Measurements from ENCODE around the gene PITPNB.

PITPNB gene

DNA sequence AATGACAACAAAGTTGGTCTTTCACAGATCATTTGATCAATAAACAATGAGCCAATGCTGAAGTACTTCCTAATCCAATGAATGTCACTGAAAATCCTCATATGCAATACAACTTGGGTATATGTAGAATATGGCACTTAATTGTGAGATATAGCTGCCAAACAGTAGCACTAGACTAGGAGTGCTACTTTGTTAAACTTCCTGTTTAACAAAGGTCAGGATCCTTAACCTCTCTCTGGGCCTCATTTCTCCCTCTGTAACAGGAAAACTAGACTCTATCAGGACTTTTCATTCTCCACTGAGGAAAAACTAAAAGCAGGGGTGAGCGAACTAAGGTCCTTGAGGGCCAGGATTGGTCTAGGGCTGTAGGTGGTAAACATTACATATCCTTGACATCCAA is 56.1 kb downstream of the PITPNB start:
- DNase-seq = no peak

- no peak for DNase-seq
Observed at GRCh38 chr22:27859336-27859735, 59.7 kb downstream of the PITPNB start.

DNA sequence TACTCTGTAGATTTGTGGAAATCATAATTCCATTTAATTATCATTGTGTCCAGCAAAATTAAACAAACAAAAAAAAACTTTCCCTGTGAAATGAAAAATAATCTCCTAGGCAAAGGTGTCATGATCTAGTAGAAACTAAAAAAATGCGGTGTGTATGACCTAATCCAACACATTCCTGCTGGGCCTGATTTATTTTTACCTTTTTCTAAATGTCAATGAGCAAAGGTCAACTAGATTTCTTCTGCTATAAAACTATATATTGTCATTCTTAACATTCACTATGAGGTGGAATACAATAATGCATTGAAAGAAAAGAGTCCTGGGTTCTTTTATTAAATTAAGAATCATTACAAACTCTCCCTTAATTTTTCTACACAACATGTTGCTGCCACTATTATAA is 60.4 kb downstream of the PITPNB start:
- no peak for DNase-seq

DNA sequence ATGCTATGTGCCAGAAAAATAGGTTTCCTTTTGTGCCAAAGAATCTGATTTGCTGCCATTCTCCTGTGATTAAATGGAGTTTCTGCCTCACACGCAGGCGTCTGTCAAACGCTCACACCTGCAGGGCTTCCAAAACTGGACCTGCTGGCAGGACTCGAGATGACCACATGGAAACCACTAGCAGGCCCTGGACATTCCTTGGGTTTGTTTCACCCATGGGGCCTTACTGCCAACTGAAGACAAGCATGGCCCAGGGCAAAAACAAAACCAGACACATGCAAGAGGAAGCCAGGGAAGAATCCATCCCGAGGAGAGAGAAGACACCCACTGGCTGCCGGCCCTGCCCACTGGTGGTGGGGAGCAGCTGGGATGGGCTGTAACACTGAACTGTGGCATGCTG is 61.6 kb downstream of the PITPNB start:
- DNase-seq = no peak

DNA sequence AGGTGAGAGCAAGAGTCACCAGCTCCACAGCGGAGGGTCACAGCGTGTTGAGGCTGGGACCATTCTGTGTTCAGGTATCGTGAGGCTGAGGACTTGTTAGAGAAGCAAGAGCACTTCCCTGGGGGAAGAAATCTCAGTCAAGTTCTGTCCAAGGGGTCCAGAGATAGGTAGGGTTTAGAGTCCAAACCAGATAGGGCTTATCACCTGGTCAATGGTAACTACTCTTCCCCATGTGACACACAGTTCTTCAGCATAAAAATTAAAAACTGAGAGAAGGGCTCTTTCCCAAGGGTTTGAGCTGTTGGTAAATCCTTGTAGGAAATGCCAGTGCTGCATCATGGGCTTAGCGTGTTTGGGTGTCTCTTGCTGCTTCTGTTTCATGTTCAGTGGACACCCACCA is 62.7 kb downstream of the PITPNB start:
- no peak for DNase-seq

DNA sequence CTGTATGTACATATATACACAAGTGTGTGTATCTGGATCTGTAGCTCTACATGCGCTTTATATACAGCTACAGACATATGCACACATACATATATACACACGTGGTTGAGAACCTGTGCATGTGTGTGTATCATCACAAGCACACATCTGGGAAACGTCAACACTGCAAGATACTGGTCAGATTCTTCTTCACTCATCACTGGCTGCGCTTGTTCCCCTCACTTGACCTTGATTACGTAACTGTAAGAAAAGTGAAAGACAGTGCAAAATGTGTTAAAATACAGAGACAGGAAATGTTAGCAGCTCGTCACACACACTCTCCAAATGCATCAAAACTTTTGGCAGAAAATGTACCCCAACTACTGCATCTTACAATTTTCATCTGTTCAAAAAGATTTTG is 65.6 kb downstream of the PITPNB start:
- DNase-seq = no peak

GRCh38 chr22:27851974-27852746 is 66.9 kb downstream of the PITPNB start:
- DNase-seq = no peak

DNA sequence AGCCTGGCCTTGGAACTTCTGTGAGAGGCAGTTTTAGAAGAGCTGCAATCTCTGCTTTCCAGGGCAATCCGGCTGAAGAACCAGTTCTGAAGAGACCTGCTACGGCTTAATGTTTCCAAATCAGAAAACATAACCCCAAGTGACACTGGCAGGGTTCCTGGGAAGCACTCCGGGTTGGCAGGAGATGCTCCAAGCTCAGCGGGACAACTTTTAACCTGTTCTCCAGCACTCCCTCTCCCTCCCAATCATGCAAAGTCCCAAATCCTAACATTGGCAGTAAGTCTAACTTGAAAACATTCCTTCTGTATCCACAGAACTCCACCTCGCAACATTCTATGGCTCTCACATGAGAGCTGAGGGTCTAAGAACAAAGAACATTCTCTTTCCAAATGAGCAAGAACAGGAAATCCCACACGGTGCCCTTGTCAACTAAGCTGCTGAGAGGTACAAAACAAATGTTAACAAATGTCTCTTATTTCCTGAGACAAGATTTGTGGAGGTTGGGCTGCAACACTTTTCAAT is 69.0 kb downstream of the PITPNB start:
- no peak for DNase-seq

- no peak for DNase-seq
Observed at GRCh38 chr22:27848005-27848404, 71.1 kb downstream of the PITPNB start.

DNA sequence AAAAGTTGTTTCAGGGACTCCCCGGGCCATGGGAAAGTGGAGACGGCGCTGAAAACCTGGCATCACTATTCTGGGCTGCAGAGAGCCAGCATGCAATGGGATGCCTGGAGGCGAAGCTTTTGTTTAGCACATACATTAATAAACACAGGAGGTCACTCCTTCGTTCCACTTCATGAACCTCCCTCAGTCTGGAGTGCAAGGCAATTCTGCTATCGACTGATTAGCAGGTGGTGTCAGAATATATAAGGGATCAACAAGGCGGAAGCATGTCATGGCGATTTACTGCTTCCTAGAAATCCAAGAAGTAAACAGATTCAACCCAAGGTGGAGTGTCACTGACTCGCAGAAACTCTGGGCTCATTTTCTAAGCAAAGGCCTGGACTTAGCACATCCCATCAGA is 72.1 kb downstream of the PITPNB start:
- DNase-seq = no peak

- DNase-seq = no peak
Observed at GRCh38 chr22:27846248-27846757, 72.8 kb downstream of the PITPNB start.

DNA sequence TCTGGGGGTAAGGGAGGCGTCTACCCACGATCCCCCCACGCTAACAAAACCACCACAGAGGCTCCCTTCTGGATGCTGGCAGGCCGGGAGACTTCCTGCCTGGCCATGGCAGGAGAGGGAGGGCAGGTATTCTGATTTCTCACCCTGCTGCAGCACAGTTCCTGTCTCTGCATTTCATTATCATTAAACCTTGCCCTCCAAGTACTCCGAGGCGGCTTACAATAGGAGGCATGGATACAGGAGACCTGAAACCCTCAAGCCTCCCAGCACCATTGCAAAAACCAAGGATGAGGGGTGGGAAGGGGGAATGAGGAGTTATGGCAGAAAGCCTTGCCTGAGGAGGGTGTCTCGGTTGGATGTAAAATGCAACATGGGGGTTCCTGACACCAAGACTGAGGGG is 73.4 kb downstream of the PITPNB start:
- DNase-seq = no peak

DNA sequence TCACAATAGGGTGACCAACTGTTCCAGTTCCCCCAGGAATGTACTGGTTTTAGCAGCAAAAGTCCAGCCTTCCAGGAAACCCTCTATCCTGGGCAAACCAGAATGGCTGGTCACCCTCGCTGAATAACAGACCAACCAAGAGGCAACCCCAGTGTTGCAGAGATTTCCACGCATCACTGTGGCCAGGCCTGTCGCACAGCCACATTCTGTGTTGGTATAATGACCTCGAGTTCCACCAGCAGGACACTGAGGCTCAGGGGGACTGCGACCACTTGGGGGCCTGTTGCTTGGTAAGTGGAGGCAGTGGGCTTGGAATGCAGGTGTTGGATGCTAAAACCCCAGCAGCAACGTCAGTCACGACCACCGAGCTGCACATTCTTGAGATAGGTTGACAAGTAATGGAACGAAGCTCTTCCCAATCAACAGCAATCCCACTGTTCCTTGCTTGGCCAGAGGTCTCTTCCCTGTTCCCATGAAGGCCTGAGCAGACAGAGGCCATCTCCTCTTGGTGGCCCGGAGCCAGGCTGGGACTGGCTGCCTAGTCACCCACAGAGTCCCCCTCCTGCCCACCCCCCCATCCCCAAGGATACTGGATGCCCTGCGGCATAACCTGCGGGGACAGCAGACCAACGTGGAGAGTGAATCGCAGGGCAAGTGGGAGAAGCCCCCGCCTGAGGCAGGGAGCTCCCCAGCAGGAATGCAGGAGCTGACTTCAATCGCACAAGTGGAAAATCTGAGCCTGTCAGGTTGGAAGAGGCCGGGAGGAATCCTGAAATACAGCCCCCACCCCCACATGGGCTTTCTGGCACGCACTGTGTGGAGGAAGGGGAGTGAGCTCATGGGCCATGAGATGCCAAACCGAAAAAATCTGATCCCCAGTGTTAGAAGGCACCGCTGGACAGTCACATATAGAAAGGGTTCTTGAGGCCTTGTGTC is 74.1 kb downstream of the PITPNB start:
- DNase-seq = no peak

DNA sequence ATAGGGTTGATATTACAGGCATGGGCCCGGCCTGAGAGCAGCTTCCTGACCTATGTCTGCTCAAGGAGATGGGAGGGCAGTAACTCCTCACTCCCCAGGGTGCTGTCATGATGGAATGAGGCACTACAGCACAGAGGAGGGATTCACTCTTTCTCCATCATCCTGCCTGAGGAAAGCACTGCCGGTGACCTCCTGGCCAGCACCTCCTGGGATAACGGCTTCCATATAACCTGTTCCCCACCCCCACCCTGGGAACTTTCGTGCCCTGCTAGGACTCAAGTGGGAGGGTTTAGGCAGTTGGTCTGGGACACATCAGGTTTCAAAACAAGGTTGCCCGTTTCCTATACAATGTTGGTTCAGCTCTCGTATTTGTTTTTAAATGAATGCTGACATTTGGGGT is 74.8 kb downstream of the PITPNB start:
- DNase-seq = no peak

GRCh38 chr22:27843441-27843840 is 75.6 kb downstream of the PITPNB start:
- DNase-seq = no peak

DNA sequence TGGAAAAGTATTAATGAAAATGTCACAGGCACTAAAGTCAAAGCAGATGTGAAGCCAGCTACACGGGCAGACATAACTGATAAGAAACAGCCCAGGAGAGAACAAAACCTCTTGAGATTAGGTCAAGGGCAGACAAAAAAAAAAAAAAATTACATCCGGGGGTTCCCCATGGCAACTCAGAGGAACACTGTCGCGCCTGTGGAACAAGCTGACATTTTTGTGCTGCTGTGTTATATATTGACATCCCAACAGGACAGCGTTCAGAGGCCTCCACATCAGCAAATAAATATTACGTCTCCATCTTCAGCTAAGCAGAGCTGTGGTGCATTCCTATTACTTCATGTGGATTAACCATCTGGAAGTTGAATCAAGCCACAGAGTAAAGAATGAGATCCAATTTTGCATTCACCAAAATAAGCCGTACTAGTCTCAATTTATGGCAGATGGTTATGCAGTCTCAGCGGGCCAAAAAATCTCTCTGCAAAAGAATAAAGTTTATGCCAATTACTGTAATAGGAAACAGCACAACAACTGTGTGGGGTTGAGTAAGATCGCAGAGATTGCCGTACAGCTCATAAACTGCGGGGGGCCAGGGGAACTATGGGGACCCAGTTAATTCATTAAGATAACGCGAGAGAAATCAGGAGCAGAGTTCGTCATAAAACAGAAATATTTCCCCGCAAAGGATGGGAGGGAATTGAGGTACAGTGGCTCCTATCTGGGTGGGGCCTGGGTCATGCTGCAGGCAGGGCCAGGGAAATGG is 76.2 kb downstream of the PITPNB start:
- DNase-seq = no peak

DNA sequence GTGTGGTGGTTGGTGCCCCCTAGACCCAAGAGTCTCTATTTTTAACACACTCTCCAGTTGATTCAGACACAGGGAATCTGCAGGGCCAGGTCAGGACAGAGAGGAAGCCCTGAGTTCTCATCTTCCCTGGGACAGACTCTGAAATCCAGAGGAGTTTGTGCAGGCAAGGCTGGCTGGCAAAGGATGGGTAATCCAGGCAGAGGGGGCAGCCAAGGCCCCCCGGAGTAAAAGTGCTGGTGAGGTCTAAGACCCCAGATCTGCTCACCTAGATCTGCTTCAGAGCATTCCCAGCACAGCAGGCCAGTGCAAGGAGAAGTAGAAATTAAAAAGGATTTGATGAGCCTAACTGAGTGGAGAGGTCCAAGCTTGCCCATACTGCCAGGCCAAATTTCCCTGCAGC is 76.9 kb downstream of the PITPNB start:
- no peak for DNase-seq

- no peak for DNase-seq
Observed at GRCh38 chr22:27840436-27840835, 78.6 kb downstream of the PITPNB start.

DNA sequence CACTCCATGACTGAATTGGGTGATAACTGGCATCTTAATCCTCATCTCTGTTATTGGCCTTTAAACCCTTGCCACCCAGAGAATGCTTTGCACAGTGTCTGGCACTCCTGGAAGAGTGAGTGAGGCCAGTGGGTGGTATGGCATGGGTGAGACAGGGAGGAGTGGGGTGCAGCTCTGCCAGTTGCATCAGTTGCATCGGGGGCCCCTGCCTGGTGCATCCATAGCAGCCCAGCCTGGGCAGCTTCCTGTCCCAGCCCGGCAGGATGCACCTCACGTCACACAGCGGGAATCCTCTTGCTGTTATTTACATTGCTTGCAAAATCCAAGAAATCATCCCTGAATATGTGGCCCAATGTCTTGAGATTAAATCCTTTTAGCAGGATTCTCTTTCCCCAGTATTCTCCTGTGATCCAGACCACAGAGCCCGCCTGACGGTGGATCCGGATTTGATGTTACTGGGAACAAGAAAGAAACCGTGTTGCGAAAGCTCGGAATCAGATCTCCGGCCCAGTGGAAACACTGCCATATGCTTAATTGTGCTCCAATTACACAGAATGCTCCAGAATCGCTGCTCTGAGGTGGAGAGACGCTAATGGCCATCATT is 79.9 kb downstream of the PITPNB start:
- DNase-seq = no peak

DNA sequence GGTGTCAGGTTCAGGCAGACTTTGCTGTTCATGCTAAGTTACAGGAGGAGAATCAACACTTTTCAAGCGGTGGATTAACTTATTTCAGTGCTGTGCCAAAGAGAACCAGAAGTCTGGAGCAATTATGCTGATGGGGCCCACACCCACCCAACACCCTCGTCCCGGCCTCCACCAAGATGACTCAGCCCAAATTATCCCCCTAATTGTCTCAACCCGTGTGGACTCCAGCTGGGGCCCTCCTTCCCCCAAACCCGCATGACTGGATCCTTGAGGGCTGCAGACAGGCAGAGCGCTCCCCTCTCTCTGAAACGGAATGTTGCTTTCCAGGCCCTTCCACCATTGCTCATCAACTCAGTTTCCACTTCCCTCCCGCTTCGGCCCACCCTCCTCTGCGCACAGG is 82.9 kb downstream of the PITPNB start:
- DNase-seq = no peak

GRCh38 chr22:27835446-27835845 is 83.6 kb downstream of the PITPNB start:
- DNase-seq = no peak

All from hypothalamus (tissue), 51 donors.